Neural cell (in vitro differentiated cells): ENCODE measurements around the gene PRKACA. TPM values are rescaled to one million over a fixed set of nuclear protein-coding genes. Genes with fewer than 3 reads are reported as not detected.
"Not testable (repeated sequence)": the region's sequence is repeated elsewhere in the genome, so short reads cannot be mapped to it uniquely, and the experiment has no call there.

Experiments used
- H2AFZ ChIP-seq: fragments of 200-600, 300-800 bp; sonication (generic), shearing (Covaris generic); 2 replicates; pipeline ENCODE4 v1.6.0; 2014; ENCODE audit warnings: low read depth, mild to moderate bottlenecking, antibody characterized with exemption, low read length, moderate library complexity
- H3F3A ChIP-seq: fragments of 200-600 bp; shearing (Covaris generic); 2 replicates; pipeline ENCODE4 v1.6.1; 2016; ENCODE audit warnings: mild to moderate bottlenecking, moderate library complexity, mixed read lengths, antibody characterized with exemption, low read length; ENCODE audit not compliant: insufficient read depth, poor library complexity, severe bottlenecking
- H3K27ac ChIP-seq: fragments of 200-600, 300-800 bp; sonication (generic), shearing (Covaris generic); 2 replicates; pipeline ENCODE4 v1.5.1; 2014; ENCODE audit warnings: mild to moderate bottlenecking, low read length, moderate library complexity
- H3K27me3 ChIP-seq: fragments of 300-800, 200-600 bp; sonication (generic), shearing (Covaris generic); 2 replicates; pipeline ENCODE4 v1.6.0; 2014; ENCODE audit warnings: mild to moderate bottlenecking, low read depth, low read length, moderate library complexity; ENCODE audit not compliant: insufficient read depth
- H3K36me3 ChIP-seq: fragments of 300-800, 200-600 bp; sonication (generic), shearing (Covaris generic); 2 replicates; pipeline ENCODE4 v1.5.1; 2014; ENCODE audit warnings: mild to moderate bottlenecking, antibody characterized with exemption, low read length, moderate library complexity; ENCODE audit not compliant: insufficient read depth
- H3K4me2 ChIP-seq: fragments of 300-800, 200-600 bp; sonication (generic), shearing (Covaris generic); 2 replicates; pipeline ENCODE4 v1.6.0; 2014; ENCODE audit warnings: mild to moderate bottlenecking, low read length
- H3K4me3 ChIP-seq: fragments of 300-800, 200-600 bp; sonication (generic), shearing (Covaris generic); 2 replicates; pipeline ENCODE4 v1.5.1; 2014; ENCODE audit warnings: mild to moderate bottlenecking, low read length, moderate library complexity
- H3K79me2 ChIP-seq: fragments of 200-600 bp; shearing (Covaris generic); replicated peaks from 2 replicates; pipeline ENCODE4 v1.6.0; 2014; ENCODE audit warnings: mild to moderate bottlenecking, low read length, moderate library complexity; ENCODE audit not compliant: insufficient read depth
- H3K9ac ChIP-seq: fragments of 300-800, 200-600 bp; sonication (generic), shearing (Covaris generic); 2 replicates; pipeline ENCODE4 v1.6.1; 2016; ENCODE audit warnings: mild to moderate bottlenecking, low read length, mixed read lengths
- H3K9me2 ChIP-seq: fragments of 200-600 bp; shearing (Covaris generic); 2 replicates; pipeline ENCODE4 v1.6.1; 2016; ENCODE audit warnings: mild to moderate bottlenecking, low read length, mixed read lengths; ENCODE audit not compliant: insufficient read depth
- H3K9me3 ChIP-seq: fragments of 200-600, 300-800 bp; sonication (generic), shearing (Covaris generic); 2 replicates; pipeline ENCODE4 v1.6.1; 2016; ENCODE audit warnings: mild to moderate bottlenecking, mixed run types, low read length, moderate library complexity, mixed read lengths
- H4K20me1 ChIP-seq: fragments of 200-600 bp; shearing (Covaris generic); 2 replicates; pipeline ENCODE4 v1.6.1; 2016; ENCODE audit warnings: mild to moderate bottlenecking, mixed run types; ENCODE audit not compliant: insufficient read depth
- EP300 ChIP-seq: fragments of 450-650 bp; conservative IDR thresholded peaks from 2 replicates; pipeline ENCODE4 v1.6.1; 2014; ENCODE audit warnings: antibody characterized with exemption, mild to moderate bottlenecking, moderate library complexity; ENCODE audit not compliant: poor library complexity, severe bottlenecking
- EZH2 ChIP-seq: fragments of 200-600, 300-800 bp; shearing (Covaris generic), sonication (generic); IDR thresholded peaks from 2 replicates; pipeline ENCODE4 v1.6.1; 2014; ENCODE audit warnings: antibody characterized with exemption, low read length, borderline replicate concordance, mild to moderate bottlenecking; ENCODE audit not compliant: insufficient read depth, poor library complexity, severe bottlenecking
- MXI1 ChIP-seq: fragments of 450-650 bp; conservative IDR thresholded peaks from 2 replicates; pipeline ENCODE4 v1.6.1; 2014; ENCODE audit warnings: antibody characterized with exemption, mild to moderate bottlenecking; ENCODE audit not compliant: poor library complexity, severe bottlenecking
- POLR2AphosphoS5 ChIP-seq: IDR thresholded peaks from 2 replicates; pipeline ENCODE4 v1.6.1; 2012
- RAD21 ChIP-seq: fragments of 450-650 bp; conservative IDR thresholded peaks from 2 replicates; pipeline ENCODE4 v1.6.1; 2014; ENCODE audit warnings: antibody characterized with exemption, mild to moderate bottlenecking, moderate library complexity
- SMC3 ChIP-seq: fragments of 450-650 bp; conservative IDR thresholded peaks from 2 replicates; pipeline ENCODE4 v1.6.1; 2014; ENCODE audit warnings: antibody characterized with exemption, mild to moderate bottlenecking, moderate library complexity; ENCODE audit not compliant: poor library complexity
- TAF1 ChIP-seq: IDR thresholded peaks from 2 replicates; pipeline ENCODE4 v1.6.1; 2012; ENCODE audit warnings: low read depth
- polyA plus RNA-seq: library from polyadenylated mRNA; depleted of rRNA; stranded (reverse); fragments of >200 nt; gene quantifications from 2 replicates; pipeline ENCODE4 v1.2.3, GENCODE V29; 2014
- TF ChIP-seq, protein P1 (sequence below): IDR thresholded peaks from 2 replicates; pipeline ENCODE4 v1.6.1; 2012; ENCODE audit warnings: borderline replicate concordance
- TF ChIP-seq, protein P2 (sequence below): fragments of 450-650 bp; IDR thresholded peaks from 2 replicates; pipeline ENCODE4 v1.5.1; 2014; ENCODE audit warnings: antibody characterized with exemption, mild to moderate bottlenecking, moderate library complexity; ENCODE audit not compliant: poor library complexity, severe bottlenecking

PRKACA gene
- polyA plus RNA-seq, 1 donor from 2014 or later, result 11.7 TPM

DNA sequence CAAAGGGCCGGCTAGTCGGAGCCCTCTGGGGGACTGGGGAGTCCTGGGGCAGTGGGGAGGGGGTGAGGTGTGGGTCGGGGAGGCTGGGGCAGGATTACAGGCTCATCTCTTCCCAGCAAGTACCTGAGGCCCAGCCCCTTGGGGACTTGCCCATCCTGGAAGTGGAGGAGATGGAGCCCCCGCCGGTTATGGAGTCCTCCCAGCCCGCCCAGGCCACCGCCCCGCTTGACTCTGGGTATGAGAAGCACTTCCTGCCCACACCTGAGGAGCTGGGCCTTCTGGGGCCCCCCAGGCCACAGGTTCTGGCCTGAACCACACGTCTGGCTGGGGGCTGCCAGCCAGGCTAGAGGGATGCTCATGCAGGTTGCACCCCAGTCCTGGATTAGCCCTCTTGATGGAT is 65.6 kb downstream of the PRKACA start:
- Histone ChIP-seq H3K27me3 (no peaks in the 10 kb centered on the region), H3K4me2 (no peak overlapping the region), H3F3A (no peaks in the 10 kb centered on the region), H3K79me2 (no peaks in the 10 kb centered on the region), H3K9me3 (no peaks in the 10 kb centered on the region), H2AFZ (no peak overlapping the region), H3K36me3 (no peaks in the 10 kb centered on the region), H4K20me1 (no peaks in the 10 kb centered on the region), H3K27ac (no peak overlapping the region), H3K4me3 (no peak overlapping the region), H3K9ac (no peak overlapping the region), H3K9me2 (no peaks in the 10 kb centered on the region)
- TF ChIP-seq EZH2 (no peak), MXI1 (no peak), RAD21 (no peak), SMC3 (no peak), TAF1 (no peak), EP300 (no peak), POLR2AphosphoS5 (no peak)
- TF ChIP-seq, protein P1, sequence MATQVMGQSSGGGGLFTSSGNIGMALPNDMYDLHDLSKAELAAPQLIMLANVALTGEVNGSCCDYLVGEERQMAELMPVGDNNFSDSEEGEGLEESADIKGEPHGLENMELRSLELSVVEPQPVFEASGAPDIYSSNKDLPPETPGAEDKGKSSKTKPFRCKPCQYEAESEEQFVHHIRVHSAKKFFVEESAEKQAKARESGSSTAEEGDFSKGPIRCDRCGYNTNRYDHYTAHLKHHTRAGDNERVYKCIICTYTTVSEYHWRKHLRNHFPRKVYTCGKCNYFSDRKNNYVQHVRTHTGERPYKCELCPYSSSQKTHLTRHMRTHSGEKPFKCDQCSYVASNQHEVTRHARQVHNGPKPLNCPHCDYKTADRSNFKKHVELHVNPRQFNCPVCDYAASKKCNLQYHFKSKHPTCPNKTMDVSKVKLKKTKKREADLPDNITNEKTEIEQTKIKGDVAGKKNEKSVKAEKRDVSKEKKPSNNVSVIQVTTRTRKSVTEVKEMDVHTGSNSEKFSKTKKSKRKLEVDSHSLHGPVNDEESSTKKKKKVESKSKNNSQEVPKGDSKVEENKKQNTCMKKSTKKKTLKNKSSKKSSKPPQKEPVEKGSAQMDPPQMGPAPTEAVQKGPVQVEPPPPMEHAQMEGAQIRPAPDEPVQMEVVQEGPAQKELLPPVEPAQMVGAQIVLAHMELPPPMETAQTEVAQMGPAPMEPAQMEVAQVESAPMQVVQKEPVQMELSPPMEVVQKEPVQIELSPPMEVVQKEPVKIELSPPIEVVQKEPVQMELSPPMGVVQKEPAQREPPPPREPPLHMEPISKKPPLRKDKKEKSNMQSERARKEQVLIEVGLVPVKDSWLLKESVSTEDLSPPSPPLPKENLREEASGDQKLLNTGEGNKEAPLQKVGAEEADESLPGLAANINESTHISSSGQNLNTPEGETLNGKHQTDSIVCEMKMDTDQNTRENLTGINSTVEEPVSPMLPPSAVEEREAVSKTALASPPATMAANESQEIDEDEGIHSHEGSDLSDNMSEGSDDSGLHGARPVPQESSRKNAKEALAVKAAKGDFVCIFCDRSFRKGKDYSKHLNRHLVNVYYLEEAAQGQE, result no peak
- TF ChIP-seq, protein P2, sequence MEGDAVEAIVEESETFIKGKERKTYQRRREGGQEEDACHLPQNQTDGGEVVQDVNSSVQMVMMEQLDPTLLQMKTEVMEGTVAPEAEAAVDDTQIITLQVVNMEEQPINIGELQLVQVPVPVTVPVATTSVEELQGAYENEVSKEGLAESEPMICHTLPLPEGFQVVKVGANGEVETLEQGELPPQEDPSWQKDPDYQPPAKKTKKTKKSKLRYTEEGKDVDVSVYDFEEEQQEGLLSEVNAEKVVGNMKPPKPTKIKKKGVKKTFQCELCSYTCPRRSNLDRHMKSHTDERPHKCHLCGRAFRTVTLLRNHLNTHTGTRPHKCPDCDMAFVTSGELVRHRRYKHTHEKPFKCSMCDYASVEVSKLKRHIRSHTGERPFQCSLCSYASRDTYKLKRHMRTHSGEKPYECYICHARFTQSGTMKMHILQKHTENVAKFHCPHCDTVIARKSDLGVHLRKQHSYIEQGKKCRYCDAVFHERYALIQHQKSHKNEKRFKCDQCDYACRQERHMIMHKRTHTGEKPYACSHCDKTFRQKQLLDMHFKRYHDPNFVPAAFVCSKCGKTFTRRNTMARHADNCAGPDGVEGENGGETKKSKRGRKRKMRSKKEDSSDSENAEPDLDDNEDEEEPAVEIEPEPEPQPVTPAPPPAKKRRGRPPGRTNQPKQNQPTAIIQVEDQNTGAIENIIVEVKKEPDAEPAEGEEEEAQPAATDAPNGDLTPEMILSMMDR, result no peak

DNA sequence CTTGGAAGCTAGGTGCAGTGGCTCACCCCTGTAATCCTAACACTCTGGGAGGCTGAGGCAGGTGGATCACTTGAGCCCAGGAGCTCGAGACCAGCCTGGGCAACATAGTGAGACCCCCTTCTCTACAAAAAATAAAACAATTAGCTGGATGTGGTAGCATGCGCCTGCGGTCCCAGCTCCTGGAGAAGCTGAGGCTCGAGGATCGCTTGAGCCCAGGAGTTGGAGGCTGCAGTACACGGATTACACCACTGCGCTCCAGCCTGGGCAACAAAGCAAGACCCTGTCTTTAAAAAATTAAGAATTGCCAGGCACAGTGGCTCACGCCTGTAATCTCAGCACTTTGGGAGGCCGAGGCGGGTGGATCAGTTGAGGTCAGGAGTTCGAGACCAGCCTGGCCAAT is 66.6 kb downstream of the PRKACA start:
- H3K9me2 ChIP-seq, H3K79me2 ChIP-seq, H3K36me3 ChIP-seq, H3K27ac ChIP-seq, H3K9me3 ChIP-seq, H3K9ac ChIP-seq, H4K20me1 ChIP-seq, H2AFZ ChIP-seq, H3K27me3 ChIP-seq, H3K4me2 ChIP-seq, H3F3A ChIP-seq, H3K4me3 ChIP-seq: not testable (repeated sequence)

DNA sequence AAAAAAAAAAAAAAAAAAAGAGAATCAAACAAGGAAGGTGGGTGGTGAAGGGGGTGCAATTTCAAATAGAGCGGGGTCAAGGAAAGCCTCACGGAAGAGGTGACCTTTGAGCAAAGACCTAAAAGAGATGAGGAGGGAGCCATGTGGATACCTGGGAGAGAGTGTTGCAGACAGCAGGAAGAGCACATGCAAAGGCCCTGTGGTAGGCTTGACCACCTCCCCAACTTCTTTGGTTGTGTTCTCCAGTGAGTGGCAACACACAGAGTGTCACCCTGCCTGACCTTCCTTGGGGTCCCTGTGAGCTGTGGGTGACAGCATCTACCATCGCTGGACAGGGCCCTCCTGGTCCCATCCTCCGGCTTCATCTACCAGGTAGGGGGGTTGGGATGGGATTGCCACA is 67.0 kb downstream of the PRKACA start:
- H3K27ac ChIP-seq, result no peak overlapping the region
- no peak overlapping the region for H3K4me2 ChIP-seq
- no peaks in the 10 kb centered on the region for H3F3A ChIP-seq
- no peaks in the 10 kb centered on the region for H3K27me3 ChIP-seq
- no peak overlapping the region for H2AFZ ChIP-seq
- no peaks in the 10 kb centered on the region for H3K36me3 ChIP-seq
- no peak overlapping the region for H3K9ac ChIP-seq
- no peaks in the 10 kb centered on the region for H3K9me2 ChIP-seq
- no peaks in the 10 kb centered on the region for H3K9me3 ChIP-seq
- H4K20me1 ChIP-seq, result no peaks in the 10 kb centered on the region
- TF ChIP-seq TAF1 (no peak), RAD21 (no peak), MXI1 (no peak), SMC3 (no peak), EZH2 (no peak), POLR2AphosphoS5 (no peak), EP300 (no peak)
- TF ChIP-seq, protein P2, result no peak
- TF ChIP-seq, protein P1, result no peak
- no peak overlapping the region for H3K4me3 ChIP-seq
- H3K79me2 ChIP-seq, result no peaks in the 10 kb centered on the region
